H9 (cell line): ENCODE results near the gene DOHH. TPM values are rescaled to one million over a fixed set of nuclear protein-coding genes. Genes with fewer than 3 reads are reported as not detected.

Experiments used
- DNase-seq: peaks from one replicate; pipeline ENCODE4 v3.0.0-alpha.2; 2017
- H2AFZ ChIP-seq: one replicate; pipeline ENCODE4 v1.6.1; 2013; ENCODE audit warnings: mild to moderate bottlenecking, low read length, control low read depth, moderate library complexity
- H2AK5ac ChIP-seq: 2 replicates; pipeline ENCODE4 v1.6.1; 2013; ENCODE audit warnings: low read length, control low read depth, mixed read lengths; ENCODE audit not compliant: insufficient read length
- H2BK120ac ChIP-seq: one replicate; pipeline ENCODE4 v1.6.1; 2013; ENCODE audit warnings: low read depth, mild to moderate bottlenecking, low read length, control low read depth, inconsistent platforms; ENCODE audit not compliant: poor library complexity, severe bottlenecking
- H2BK12ac ChIP-seq: 2 replicates; pipeline ENCODE4 v1.6.1; 2013; ENCODE audit warnings: low read length, control low read depth, mixed read lengths, low read depth; ENCODE audit not compliant: insufficient read length
- H2BK15ac ChIP-seq: 2 replicates; pipeline ENCODE4 v1.6.1; 2013; ENCODE audit warnings: low read depth, low read length, control low read depth
- H2BK20ac ChIP-seq: one replicate; pipeline ENCODE4 v1.6.1; 2013; ENCODE audit warnings: low read depth, mild to moderate bottlenecking, low read length, control low read depth, inconsistent platforms; ENCODE audit not compliant: poor library complexity, severe bottlenecking
- H2BK5ac ChIP-seq: 2 replicates; pipeline ENCODE4 v1.6.1; 2013; ENCODE audit warnings: low read length, control low read depth, mixed read lengths; ENCODE audit not compliant: insufficient read length
- H3K14ac ChIP-seq: 2 replicates; pipeline ENCODE4 v1.6.1; 2013; ENCODE audit warnings: low read length, control low read depth; ENCODE audit not compliant: insufficient read depth
- H3K18ac ChIP-seq: 2 replicates; pipeline ENCODE4 v1.6.1; 2013; ENCODE audit warnings: low read depth, mild to moderate bottlenecking, mixed read lengths, low read length, control low read depth; ENCODE audit not compliant: insufficient read length
- H3K23ac ChIP-seq: 2 replicates; pipeline ENCODE4 v1.6.1; 2013; ENCODE audit warnings: low read length, control low read depth, mixed read lengths, low read depth; ENCODE audit not compliant: insufficient read length
- H3K23me2 ChIP-seq: 2 replicates; pipeline ENCODE4 v1.6.1; 2013; ENCODE audit warnings: low read depth, mild to moderate bottlenecking, mixed read lengths, low read length, control low read depth; ENCODE audit not compliant: insufficient read length, poor library complexity, severe bottlenecking
- H3K27ac ChIP-seq: 2 replicates; pipeline ENCODE4 v1.5.1; 2013; ENCODE audit warnings: low read length, control low read depth, mixed read lengths, low read depth; ENCODE audit not compliant: insufficient read length
- H3K27me3 ChIP-seq: 2 replicates; pipeline ENCODE4 v1.6.1; 2013; ENCODE audit warnings: low read length, control low read depth, inconsistent platforms; ENCODE audit not compliant: insufficient read depth
- H3K4ac ChIP-seq: 2 replicates; pipeline ENCODE4 v1.6.1; 2013; ENCODE audit warnings: low read depth, mild to moderate bottlenecking, control low read depth, inconsistent platforms, low read length, moderate library complexity
- H3K4me1 ChIP-seq: 2 replicates; pipeline ENCODE4 v1.6.1; 2013; ENCODE audit warnings: low read length, control low read depth, inconsistent platforms; ENCODE audit not compliant: insufficient read depth
- H3K4me2 ChIP-seq: 2 replicates; pipeline ENCODE4 v1.6.1; 2013; ENCODE audit warnings: low read length, control low read depth, mixed read lengths; ENCODE audit not compliant: insufficient read length, insufficient read depth
- H3K56ac ChIP-seq: 2 replicates; pipeline ENCODE4 v1.6.1; 2013; ENCODE audit warnings: low read depth, mild to moderate bottlenecking, mixed read lengths, low read length, control low read depth; ENCODE audit not compliant: insufficient read length
- H3K79me1 ChIP-seq: 2 replicates; pipeline ENCODE4 v1.6.1; 2013; ENCODE audit warnings: low read depth, mild to moderate bottlenecking, moderate library complexity, low read length, control low read depth, inconsistent platforms; ENCODE audit not compliant: insufficient read depth, poor library complexity, severe bottlenecking
- H3K79me2 ChIP-seq: 2 replicates; pipeline ENCODE4 v1.6.1; 2013; ENCODE audit warnings: low read length, control low read depth, inconsistent platforms; ENCODE audit not compliant: insufficient read depth
- H3K9ac ChIP-seq: 2 replicates; pipeline ENCODE4 v1.6.1; 2013; ENCODE audit warnings: low read length, control low read depth, mixed read lengths; ENCODE audit not compliant: insufficient read length; ENCODE audit errors: extremely low read depth
- H3K9me3 ChIP-seq: one replicate; pipeline ENCODE4 v1.6.1; 2013; ENCODE audit warnings: low read depth, low read length, inconsistent platforms; ENCODE audit not compliant: control insufficient read depth
- H3T11ph ChIP-seq: one replicate; pipeline ENCODE4 v1.6.1; 2013; ENCODE audit warnings: mild to moderate bottlenecking, low read length, control low read depth, inconsistent platforms
- H4K20me1 ChIP-seq: one replicate; pipeline ENCODE4 v1.6.1; 2013; ENCODE audit not compliant: control insufficient read depth, insufficient read length, insufficient read depth
- H4K5ac ChIP-seq: 2 replicates; pipeline ENCODE4 v1.6.1; 2013; ENCODE audit warnings: low read depth, mild to moderate bottlenecking, mixed read lengths, low read length, control low read depth; ENCODE audit not compliant: insufficient read length
- H4K8ac ChIP-seq: replicated peaks from 2 replicates; pipeline ENCODE4 v1.6.1; 2013; ENCODE audit warnings: low read length, control low read depth, mixed read lengths, low read depth; ENCODE audit not compliant: insufficient read length
- H4K91ac ChIP-seq: 2 replicates; pipeline ENCODE4 v1.6.1; 2013; ENCODE audit warnings: low read depth, mild to moderate bottlenecking, moderate library complexity, mixed read lengths, low read length, control low read depth; ENCODE audit not compliant: insufficient read length
- H3K27ac Mint-ChIP-seq, 3 experiments: 2 replicates in 2 of 3; 3 replicates in 1 of 3; pipeline ENCODE4 v1.8.0; 2020 to 2021; ENCODE audit warnings: mixed read lengths in 3 of 3, mild to moderate bottlenecking in 1 of 3, moderate library complexity in 1 of 3
- H3K27me3 Mint-ChIP-seq: 2 replicates; pipeline ENCODE4 v1.8.0; 2021; ENCODE audit warnings: low read depth, mild to moderate bottlenecking, moderate library complexity, mixed read lengths
- H3K36me3 Mint-ChIP-seq, 3 experiments: 2 replicates in 2 of 3; 3 replicates in 1 of 3; pipeline ENCODE4 v1.8.0; 2020 to 2021; ENCODE audit warnings: low read depth in 3 of 3, mixed read lengths in 3 of 3; ENCODE audit not compliant: insufficient read depth in 1 of 3
- H3K4me1 Mint-ChIP-seq, 2 experiments: 2 replicates each; pipeline ENCODE4 v1.8.0; 2020; ENCODE audit warnings: mixed read lengths in 2 of 2
- H3K4me3 Mint-ChIP-seq, 2 experiments: 2 replicates in 1 of 2; 3 replicates in 1 of 2; pipeline ENCODE4 v1.8.0; 2020 to 2021; ENCODE audit warnings: mild to moderate bottlenecking in 2 of 2, mixed read lengths in 2 of 2, moderate library complexity in 1 of 2
- H3K9me3 Mint-ChIP-seq, 2 experiments: 2 replicates in 1 of 2; 3 replicates in 1 of 2; pipeline ENCODE4 v1.8.0; 2020; ENCODE audit warnings: mild to moderate bottlenecking in 2 of 2, mixed read lengths in 2 of 2, moderate library complexity in 1 of 2
- WGBS: extraction: QIAGEN DNeasy Blood & Tissue Kit; methylation state at CpG from one replicate; pipeline ENCODE4 v1.1.7; 2013; ENCODE audit warnings: missing lambda C conversion rate, low lambda C conversion rate, mixed read lengths; ENCODE audit not compliant: insufficient read length; ENCODE audit errors: extremely low coverage; 5-methylcytosine and 5-hydroxymethylcytosine counted together
- total RNA-seq: library from RNA; stranded (reverse); gene quantifications from 2 replicates; pipeline ENCODE4 v1.2.1, GENCODE V29; 2021
- TF ChIP-seq, protein P1 (sequence below): fragments of 200-600 bp; sonication (generic); conservative IDR thresholded peaks from 3 replicates; pipeline ENCODE4 v1.8.0; 2021; ENCODE audit warnings: antibody characterized with exemption, mild to moderate bottlenecking

Gene DOHH
- total RNA-seq, 1 experiment from 2014 or later: 16.5 TPM

DNA sequence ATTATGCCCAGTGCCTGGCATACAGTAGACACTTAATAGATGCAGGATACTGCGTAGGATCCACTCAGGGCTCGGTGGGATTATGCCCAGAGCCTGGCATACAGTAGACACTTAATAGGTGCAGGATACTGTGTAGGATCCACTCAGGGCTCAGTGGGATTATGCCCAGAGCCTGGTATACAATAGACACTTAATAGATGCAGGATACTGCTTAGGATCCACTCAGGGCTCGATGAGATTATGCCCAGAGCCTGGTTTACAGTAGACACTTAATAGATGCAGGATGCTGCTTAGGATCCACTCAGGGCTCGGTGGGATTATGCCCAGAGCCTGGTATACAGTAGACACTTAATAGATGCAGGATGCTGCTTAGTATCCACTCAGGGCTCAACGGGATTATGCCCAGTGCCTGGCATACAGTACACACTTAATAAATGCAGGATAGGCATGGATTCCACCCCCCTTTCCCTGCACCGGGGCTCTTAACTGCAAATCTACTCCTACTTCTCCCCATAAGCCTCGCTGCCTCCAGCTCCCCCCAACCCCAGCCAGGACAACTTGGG, 45.0 kb downstream of the DOHH start:
- no peaks in the 10 kb centered on the region for H3K9me3 Mint-ChIP-seq
- H3K36me3 Mint-ChIP-seq: no peaks in the 10 kb centered on the region
- no peak overlapping the region for H4K91ac ChIP-seq
- no peaks in the 10 kb centered on the region for H3K79me2 ChIP-seq
- no peak overlapping the region for H3K14ac ChIP-seq
- H3K4me2 ChIP-seq: no peak overlapping the region
- H2BK12ac ChIP-seq: no peak overlapping the region
- peaks cover 6% of the 10 kb centered on the region; the same call in 1 of the 2 replicates for H3K27me3 ChIP-seq
- H3K4ac ChIP-seq: no peak overlapping the region
- no peak overlapping the region for H2AFZ ChIP-seq
- no peaks in the 10 kb centered on the region; the same call in 1 of the 2 replicates for H3K4me1 ChIP-seq
- H3K27ac Mint-ChIP-seq: no peak overlapping the region; a peak in 1 of 7 replicates
- H3K27me3 Mint-ChIP-seq: peaks cover 29% of the 10 kb centered on the region
- H4K8ac ChIP-seq: no peak overlapping the region
- peaks cover 11 to 23% of the 10 kb centered on the region in 2 experiments for H3K4me1 Mint-ChIP-seq
- no peak overlapping the region for H2BK20ac ChIP-seq
- H2BK5ac ChIP-seq: no peak overlapping the region
- no peak overlapping the region for H2AK5ac ChIP-seq
- TF ChIP-seq, protein P1, sequence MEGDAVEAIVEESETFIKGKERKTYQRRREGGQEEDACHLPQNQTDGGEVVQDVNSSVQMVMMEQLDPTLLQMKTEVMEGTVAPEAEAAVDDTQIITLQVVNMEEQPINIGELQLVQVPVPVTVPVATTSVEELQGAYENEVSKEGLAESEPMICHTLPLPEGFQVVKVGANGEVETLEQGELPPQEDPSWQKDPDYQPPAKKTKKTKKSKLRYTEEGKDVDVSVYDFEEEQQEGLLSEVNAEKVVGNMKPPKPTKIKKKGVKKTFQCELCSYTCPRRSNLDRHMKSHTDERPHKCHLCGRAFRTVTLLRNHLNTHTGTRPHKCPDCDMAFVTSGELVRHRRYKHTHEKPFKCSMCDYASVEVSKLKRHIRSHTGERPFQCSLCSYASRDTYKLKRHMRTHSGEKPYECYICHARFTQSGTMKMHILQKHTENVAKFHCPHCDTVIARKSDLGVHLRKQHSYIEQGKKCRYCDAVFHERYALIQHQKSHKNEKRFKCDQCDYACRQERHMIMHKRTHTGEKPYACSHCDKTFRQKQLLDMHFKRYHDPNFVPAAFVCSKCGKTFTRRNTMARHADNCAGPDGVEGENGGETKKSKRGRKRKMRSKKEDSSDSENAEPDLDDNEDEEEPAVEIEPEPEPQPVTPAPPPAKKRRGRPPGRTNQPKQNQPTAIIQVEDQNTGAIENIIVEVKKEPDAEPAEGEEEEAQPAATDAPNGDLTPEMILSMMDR: no peak
- H4K5ac ChIP-seq: no peak overlapping the region
- no peak overlapping the region for H2BK15ac ChIP-seq
- no peak overlapping the region for H2BK120ac ChIP-seq
- WGBS: no CpG with 5 or more reads among the region's 7 CpGs
- DNase-seq: no peak
- H3K9ac ChIP-seq: no peak overlapping the region
- no peaks in the 10 kb centered on the region for H3K9me3 ChIP-seq
- H3K23ac ChIP-seq: no peak overlapping the region
- H4K20me1 ChIP-seq: peaks cover 2% of the 10 kb centered on the region
- H3K56ac ChIP-seq: no peak overlapping the region
- H3K18ac ChIP-seq: no peak overlapping the region
- no peak overlapping the region for H3K27ac ChIP-seq
- no peaks in the 10 kb centered on the region for H3K79me1 ChIP-seq
- no peak overlapping the region for H3T11ph ChIP-seq
- H3K23me2 ChIP-seq: peaks cover 3% of the 10 kb centered on the region
- no peak overlapping the region for H3K4me3 Mint-ChIP-seq
